Liver (tissue), 2 donors: ENCODE data around the gene OR4C45.

ENCODE experiments used
- GABPA ChIP-seq, 2 donors: IDR thresholded peaks in 1 of 2; conservative IDR thresholded peaks in 1 of 2; 2 replicates each; pipeline ENCODE4 v1.6.1; 2016; ENCODE audit warnings: antibody characterized with exemption in 2 of 2, mild to moderate bottlenecking in 1 of 2, moderate library complexity in 1 of 2
- RXRA ChIP-seq, 2 donors: IDR thresholded peaks; 2 replicates each; pipeline ENCODE4 v1.6.1; 2017 to 2018; ENCODE audit warnings: antibody characterized with exemption in 2 of 2, mild to moderate bottlenecking in 1 of 2
- TF ChIP-seq, protein P1 (sequence below): IDR thresholded peaks from 2 replicates; pipeline ENCODE4 v1.6.1; 2016; ENCODE audit warnings: antibody characterized with exemption
- donor health status: healthy.

DNA sequence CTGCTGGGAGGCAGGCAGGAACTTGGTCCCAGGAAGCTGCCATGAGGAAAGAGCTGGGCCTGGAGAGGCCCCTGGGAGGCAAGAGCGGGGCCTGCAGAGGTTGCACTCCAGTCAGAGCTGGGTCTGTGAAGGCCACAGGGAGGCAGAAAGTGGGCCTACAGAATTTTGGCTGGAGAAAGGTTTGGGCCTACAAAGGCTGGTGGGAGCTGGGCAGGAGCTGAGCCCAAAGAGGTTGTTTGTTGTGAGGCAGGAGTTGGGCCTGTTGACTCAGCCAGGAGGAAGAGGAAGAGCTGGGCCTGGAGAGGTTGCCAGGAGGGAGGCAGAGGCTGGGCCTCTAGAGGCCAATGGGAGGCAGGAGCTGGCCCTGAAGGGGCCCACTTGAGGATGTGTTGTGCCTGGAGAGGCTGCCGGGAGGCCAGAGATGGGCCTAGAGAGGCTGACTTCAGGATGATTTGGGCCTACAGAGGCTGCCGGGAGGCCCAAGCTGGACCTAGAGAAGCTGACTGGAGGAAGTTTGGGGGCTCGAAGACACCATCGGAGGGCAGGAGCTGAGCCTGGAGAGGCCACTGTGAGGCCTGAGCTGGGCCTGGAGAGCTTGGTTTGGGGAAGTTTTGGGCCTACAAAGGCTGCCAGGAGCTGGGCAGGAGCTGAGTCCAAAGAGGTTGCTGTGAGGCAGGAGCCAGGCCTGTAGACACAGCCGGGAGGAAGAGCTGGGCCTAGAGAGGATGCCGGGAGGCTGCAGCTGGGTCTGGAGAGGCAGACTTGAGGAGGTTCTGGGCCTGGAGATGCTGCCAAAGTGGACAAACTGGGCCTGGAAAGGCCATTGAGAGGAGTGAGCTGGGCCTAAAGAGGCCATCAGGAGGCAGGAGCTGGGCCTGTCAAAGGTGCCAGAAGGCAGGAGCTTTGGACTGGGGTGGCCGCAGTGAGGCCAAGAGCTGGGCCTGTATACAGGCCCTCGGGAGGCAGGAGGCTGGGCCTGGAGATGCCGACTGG lies 40.7 kb downstream of the OR4C45 start:
- TF ChIP-seq RXRA (IDR thresholded peaks at IDR 0.05) (no peak), GABPA (IDR thresholded peaks at IDR 0.05 in 1 of 2, conservative IDR thresholded peaks at IDR 0.05 in 1 of 2) (no peak)
- TF ChIP-seq, protein P1, sequence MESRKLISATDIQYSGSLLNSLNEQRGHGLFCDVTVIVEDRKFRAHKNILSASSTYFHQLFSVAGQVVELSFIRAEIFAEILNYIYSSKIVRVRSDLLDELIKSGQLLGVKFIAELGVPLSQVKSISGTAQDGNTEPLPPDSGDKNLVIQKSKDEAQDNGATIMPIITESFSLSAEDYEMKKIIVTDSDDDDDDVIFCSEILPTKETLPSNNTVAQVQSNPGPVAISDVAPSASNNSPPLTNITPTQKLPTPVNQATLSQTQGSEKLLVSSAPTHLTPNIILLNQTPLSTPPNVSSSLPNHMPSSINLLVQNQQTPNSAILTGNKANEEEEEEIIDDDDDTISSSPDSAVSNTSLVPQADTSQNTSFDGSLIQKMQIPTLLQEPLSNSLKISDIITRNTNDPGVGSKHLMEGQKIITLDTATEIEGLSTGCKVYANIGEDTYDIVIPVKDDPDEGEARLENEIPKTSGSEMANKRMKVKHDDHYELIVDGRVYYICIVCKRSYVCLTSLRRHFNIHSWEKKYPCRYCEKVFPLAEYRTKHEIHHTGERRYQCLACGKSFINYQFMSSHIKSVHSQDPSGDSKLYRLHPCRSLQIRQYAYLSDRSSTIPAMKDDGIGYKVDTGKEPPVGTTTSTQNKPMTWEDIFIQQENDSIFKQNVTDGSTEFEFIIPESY = no peak
